ENCODE data around the gene EXOG.

Gene EXOG

GRCh38 chr3:38545983-38546382 is 49.8 kb downstream of the EXOG start:
- no peak for DNase-seq (ENCODE audit: low read depth in 3 of 3)

GRCh38 chr3:38548154-38548931 is 52.2 kb downstream of the EXOG start:
- no peak for DNase-seq (ENCODE audit: low read depth in 3 of 3)

- DNase-seq (ENCODE audit: low read depth in 3 of 3): no peak
These were observed 52.9 kb downstream of the EXOG start for GRCh38 chr3:38549082-38549481.

GRCh38 chr3:38549486-38549885 is 53.3 kb downstream of the EXOG start:
- DNase-seq (ENCODE audit: low read depth in 3 of 3): no peak

- no peak for DNase-seq (ENCODE audit: low read depth in 3 of 3)
These were observed 54.1 kb downstream of the EXOG start for GRCh38 chr3:38549957-38550840.

GRCh38 chr3:38551026-38551832 is 55.1 kb downstream of the EXOG start:
- no peak for DNase-seq (ENCODE audit: low read depth in 3 of 3)

GRCh38 chr3:38552364-38552763 is 56.2 kb downstream of the EXOG start:
- DNase-seq (ENCODE audit: low read depth in 3 of 3): no peak

- DNase-seq (ENCODE audit: low read depth in 3 of 3): no peak
These were observed 56.9 kb downstream of the EXOG start for GRCh38 chr3:38553071-38553470.

- no peak for DNase-seq (ENCODE audit: low read depth in 3 of 3)
These were observed 58.1 kb downstream of the EXOG start for GRCh38 chr3:38554127-38554827.

GRCh38 chr3:38555149-38555840 is 59.2 kb downstream of the EXOG start:
- DNase-seq (ENCODE audit: low read depth in 3 of 3): no peak

- no peak for DNase-seq (ENCODE audit: low read depth in 3 of 3)
These were observed 59.8 kb downstream of the EXOG start for GRCh38 chr3:38555926-38556325.

GRCh38 chr3:38556640-38557358 is 60.7 kb downstream of the EXOG start:
- DNase-seq (ENCODE audit: low read depth in 3 of 3): no peak

GRCh38 chr3:38558864-38559263 is 62.7 kb downstream of the EXOG start:
- no peak for DNase-seq (ENCODE audit: low read depth in 3 of 3)

GRCh38 chr3:38560284-38560683 is 64.1 kb downstream of the EXOG start:
- DNase-seq (ENCODE audit: low read depth in 3 of 3): no peak

GRCh38 chr3:38560996-38561717 is 65.0 kb downstream of the EXOG start:
- DNase-seq (ENCODE audit: low read depth in 3 of 3): no peak

- DNase-seq (ENCODE audit: low read depth in 3 of 3): no peak
These were observed 65.8 kb downstream of the EXOG start for GRCh38 chr3:38561746-38562466.

GRCh38 chr3:38562467-38562925 is 66.4 kb downstream of the EXOG start:
- DNase-seq (ENCODE audit: low read depth in 3 of 3): no peak

GRCh38 chr3:38563070-38563885 is 67.1 kb downstream of the EXOG start:
- no peak for DNase-seq (ENCODE audit: low read depth in 3 of 3)
